NCI-H446 (cell line): ENCODE results near the gene TMEM88.

Experiments used
- DNase-seq, 2 experiments: peaks; one replicate each; lab custom pipeline; 2025; lab: John Stamatoyannopoulos, UW

TMEM88 gene

GRCh38 chr17:7833011-7833794 lies 21.7 kb upstream of the TMEM88 start:
- DNase-seq: no peak

GRCh38 chr17:7833795-7834541 lies 20.9 kb upstream of the TMEM88 start, which contains the start of gene KDM6B:
TSS of gene KDM6B (plus strand) at chr17:7834217. CDS start at chr17:7845555, 11,338 bp downstream.
- DNase-seq: peak; percentile 64 to 79

GRCh38 chr17:7834542-7834956 lies 20.3 kb upstream of the TMEM88 start:
- no peak for DNase-seq

GRCh38 chr17:7834957-7835813 lies 19.7 kb upstream of the TMEM88 start:
- peak; percentile 93 to 97 for DNase-seq

- peak in 1 of 2 experiments; percentile 77 for DNase-seq
Observed at GRCh38 chr17:7835814-7836595, 18.9 kb upstream of the TMEM88 start.

GRCh38 chr17:7836596-7837407 lies 18.1 kb upstream of the TMEM88 start:
- peak; percentile 95 to 96 for DNase-seq

- DNase-seq: peak in 1 of 2 experiments; percentile 21
Observed at GRCh38 chr17:7837408-7838088, 17.3 kb upstream of the TMEM88 start.

- peak in 1 of 2 experiments; percentile 51 for DNase-seq
Observed at GRCh38 chr17:7838090-7839075, 16.5 kb upstream of the TMEM88 start.

- no peak for DNase-seq
Observed at GRCh38 chr17:7839190-7839875, 15.5 kb upstream of the TMEM88 start.

GRCh38 chr17:7839876-7840261 lies 15.0 kb upstream of the TMEM88 start:
- DNase-seq: peak in 1 of 2 experiments; percentile 19

GRCh38 chr17:7840441-7840840 lies 14.4 kb upstream of the TMEM88 start:
- no peak for DNase-seq

- no peak for DNase-seq
Observed at GRCh38 chr17:7840875-7841274, 14.0 kb upstream of the TMEM88 start.

GRCh38 chr17:7841396-7841914 lies 13.4 kb upstream of the TMEM88 start:
- peak in 1 of 2 experiments; percentile 74 for DNase-seq

- DNase-seq: peak; percentile 75 to 94
Observed at GRCh38 chr17:7841915-7842379, 12.9 kb upstream of the TMEM88 start.

GRCh38 chr17:7842380-7843256 lies 12.2 kb upstream of the TMEM88 start:
- DNase-seq: peak in 1 of 2 experiments; percentile 55

GRCh38 chr17:7843257-7843535 lies 11.7 kb upstream of the TMEM88 start:
- DNase-seq: no peak
